Uterine smooth muscle cell (primary cell): ENCODE results near the gene HAVCR2. TPM values are rescaled to one million over a fixed set of nuclear protein-coding genes. Genes with fewer than 3 reads are reported as not detected.

Source experiments
- total RNA-seq: library from RNA; depleted of rRNA; stranded (reverse); fragments of >200 nt; gene quantifications from 2 replicates; pipeline ENCODE4 v1.2.3, GENCODE V29; 2014

Gene HAVCR2
- 0.25 and 0.44 TPM in 2 replicates for total RNA-seq

GRCh38 chr5:157108976-157109375, at the start of gene HAVCR2:
TSS of gene HAVCR2 (minus strand) at chr5:157109044. CDS start at chr5:157108983, 61 bp downstream.

DNA sequence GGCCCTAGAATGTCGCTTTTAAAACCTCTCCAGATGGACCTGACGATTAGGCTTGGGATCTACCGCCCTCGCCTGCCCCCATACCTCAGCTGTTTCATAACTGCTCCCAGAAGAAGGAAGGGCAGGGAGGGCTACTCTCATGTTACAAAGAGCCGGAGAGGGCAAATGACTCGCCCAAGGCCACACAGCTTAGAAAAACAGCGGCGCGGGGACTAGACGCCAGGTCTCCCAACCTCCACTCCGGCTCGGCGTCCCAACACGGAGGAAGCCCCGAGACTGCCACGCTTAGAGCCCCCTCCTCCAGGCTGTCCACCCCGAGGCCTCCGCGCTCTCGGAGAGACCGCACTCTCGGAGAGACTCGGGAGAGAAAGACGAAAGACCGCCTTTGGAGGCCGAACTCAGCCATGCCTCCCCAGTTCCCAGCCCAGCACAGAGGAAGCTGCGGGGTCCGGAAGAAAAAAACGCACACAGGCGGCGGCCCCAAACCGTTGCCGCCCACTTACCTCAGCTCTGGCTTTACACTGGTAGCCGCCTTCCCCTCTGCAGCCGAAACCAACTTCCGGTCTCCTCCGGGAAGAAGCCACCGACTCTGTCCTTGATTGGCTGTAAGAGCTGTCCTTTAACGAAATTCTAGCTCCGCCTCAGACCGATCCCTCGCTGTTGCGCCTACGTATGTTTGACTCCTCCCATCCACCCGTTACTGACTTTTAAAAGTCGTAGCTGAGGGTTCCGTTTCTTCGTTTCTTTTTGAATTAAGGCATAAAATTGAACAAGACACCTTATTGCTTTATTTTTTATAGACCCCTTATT, 33.7 kb upstream of the HAVCR2 start, which contains the start of gene MED7:
Gene MED7, minus strand, starts transcription at position 549 of the 810 bp plus-strand sequence. CDS start 3,434 bp downstream, outside the sequence.

GRCh38 chr5:157059093-157059539, 49.7 kb downstream of the HAVCR2 start, which contains the start of gene HAVCR1:
TSS of gene HAVCR1 (minus strand) at chr5:157059116. CDS start at chr5:157057943, 1,173 bp downstream.

Other genes with a start within 250 kb of the HAVCR2 start
- gene TIMD4, start 145.8 kb downstream of the HAVCR2 start, total RNA-seq: not detected in 2 replicates
- not detected in 2 replicates for gene HAVCR1, start 49.9 kb downstream of the HAVCR2 start, total RNA-seq
- 10.6 TPM in 2 replicates for gene MED7, start 33.8 kb upstream of the HAVCR2 start, total RNA-seq
- gene GARIN3, start 57.2 kb upstream of the HAVCR2 start, total RNA-seq: not detected in 2 replicates
- not detected in 2 replicates for gene ITK, start 71.8 kb upstream of the HAVCR2 start, total RNA-seq
- 7.6 and 22.9 TPM in 2 replicates for gene CYFIP2, start 157.1 kb upstream of the HAVCR2 start, total RNA-seq